Lower lobe of right lung (tissue), 2 donors: Measurements from ENCODE around the gene LDLRAD4. TPM values are rescaled to one million over a fixed set of nuclear protein-coding genes. Genes with fewer than 3 reads are reported as not detected.
"Not testable (repeated sequence)": the region's sequence is repeated elsewhere in the genome, so short reads cannot be mapped to it uniquely, and the experiment has no call there.

Experiments
- ATAC-seq, 2 donors: fragments of 200-7000 bp; cut with Tn5 transposase; one replicate each; pipeline ENCODE4 v1.9.1; 2020 to 2022; ENCODE audit warnings: mild to moderate bottlenecking in 2 of 2, moderate library complexity in 2 of 2
- DNase-seq: peaks from one replicate; pipeline ENCODE4 v3.0.0-alpha.2; 2020
- H3K27ac ChIP-seq: fragments of 200-600 bp; one replicate; pipeline ENCODE4 v1.8.0; 2022
- H3K27me3 ChIP-seq: fragments of 200-600 bp; one replicate; pipeline ENCODE4 v1.8.0; 2022; ENCODE audit warnings: low read depth
- H3K36me3 ChIP-seq: fragments of 200-600 bp; one replicate; pipeline ENCODE4 v1.8.0; 2022; ENCODE audit warnings: mild to moderate bottlenecking
- H3K4me1 ChIP-seq: fragments of 200-600 bp; one replicate; pipeline ENCODE4 v1.8.0; 2022
- H3K4me3 ChIP-seq: fragments of 200-600 bp; one replicate; pipeline ENCODE4 v1.8.0; 2022; ENCODE audit warnings: mild to moderate bottlenecking
- H3K9me3 ChIP-seq: fragments of 200-600 bp; one replicate; pipeline ENCODE4 v1.8.0; 2022
- intact Hi-C: fragments of 100-400 bp; cut with DNase I; formaldehyde crosslinking; loops from one replicate; pipeline ENCODE4 v1.11.0; 2022
- microRNA-seq: library from miRNA; unstranded; fragments of <30 nt; microRNA quantifications from one replicate; pipeline ENCODE4 v1.2.0, GENCODE V29; 2020; ENCODE audit warnings: borderline number of aligned reads
- total RNA-seq: library from RNA; stranded (reverse); fragmentation: NEBNext Ultra II Directional; extraction: Animal tissue kit (Norgen Biotek cat#: 25700); gene quantifications from one replicate; pipeline ENCODE4 v1.2.1, GENCODE V29; 2021
- TF ChIP-seq, protein P1 (sequence below): fragments of 200-600 bp; IDR thresholded peaks from one replicate; pipeline ENCODE4 v1.8.0; 2022; ENCODE audit warnings: antibody characterized with exemption, mild to moderate bottlenecking
- donor health status: DM: no; HTN: yes; CAD: no; lungs with severe emphysema.

Gene LDLRAD4
- total RNA-seq, 1 donor from 2014 or later, result 24.6 TPM

- no peaks in the 10 kb centered on the region for H3K4me1 ChIP-seq
- DNase-seq (no peak), ATAC-seq (no peak)
- no peaks in the 10 kb centered on the region for H3K36me3 ChIP-seq
- H3K9me3 ChIP-seq, result no peaks in the 10 kb centered on the region
- no peaks in the 10 kb centered on the region for H3K27me3 ChIP-seq
- intact Hi-C loops, result no loop called here
- H3K27ac ChIP-seq, result no peak overlapping the region
- no peak overlapping the region for H3K4me3 ChIP-seq
- TF ChIP-seq, protein P1, sequence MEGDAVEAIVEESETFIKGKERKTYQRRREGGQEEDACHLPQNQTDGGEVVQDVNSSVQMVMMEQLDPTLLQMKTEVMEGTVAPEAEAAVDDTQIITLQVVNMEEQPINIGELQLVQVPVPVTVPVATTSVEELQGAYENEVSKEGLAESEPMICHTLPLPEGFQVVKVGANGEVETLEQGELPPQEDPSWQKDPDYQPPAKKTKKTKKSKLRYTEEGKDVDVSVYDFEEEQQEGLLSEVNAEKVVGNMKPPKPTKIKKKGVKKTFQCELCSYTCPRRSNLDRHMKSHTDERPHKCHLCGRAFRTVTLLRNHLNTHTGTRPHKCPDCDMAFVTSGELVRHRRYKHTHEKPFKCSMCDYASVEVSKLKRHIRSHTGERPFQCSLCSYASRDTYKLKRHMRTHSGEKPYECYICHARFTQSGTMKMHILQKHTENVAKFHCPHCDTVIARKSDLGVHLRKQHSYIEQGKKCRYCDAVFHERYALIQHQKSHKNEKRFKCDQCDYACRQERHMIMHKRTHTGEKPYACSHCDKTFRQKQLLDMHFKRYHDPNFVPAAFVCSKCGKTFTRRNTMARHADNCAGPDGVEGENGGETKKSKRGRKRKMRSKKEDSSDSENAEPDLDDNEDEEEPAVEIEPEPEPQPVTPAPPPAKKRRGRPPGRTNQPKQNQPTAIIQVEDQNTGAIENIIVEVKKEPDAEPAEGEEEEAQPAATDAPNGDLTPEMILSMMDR, result no peak
Measured at GRCh38 chr18:13688191-13689136, 469.9 kb downstream of the LDLRAD4 start.

DNA sequence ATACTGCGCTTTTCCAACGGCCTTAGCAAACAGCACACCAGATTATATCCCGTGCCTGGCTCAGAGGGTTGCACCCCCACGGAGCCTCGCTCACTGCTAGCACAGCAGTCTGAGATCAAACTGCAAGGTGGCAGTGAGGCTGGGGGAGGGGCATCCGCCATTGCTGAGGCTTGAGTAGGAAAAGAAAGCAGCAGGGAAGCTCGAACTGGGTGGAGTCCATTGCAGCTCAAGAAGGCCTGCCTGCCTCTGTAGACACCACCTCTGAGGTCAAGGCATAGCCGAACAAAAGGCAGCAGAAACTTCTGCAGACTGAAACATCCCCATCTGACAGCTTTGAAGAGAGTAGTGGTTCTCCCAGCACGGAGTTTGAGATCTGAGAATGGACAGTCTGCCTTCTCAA, 471.5 kb downstream of the LDLRAD4 start:
- H3K27ac ChIP-seq, H3K4me1 ChIP-seq, intact Hi-C loops, H3K27me3 ChIP-seq, DNase-seq, ATAC-seq, H3K9me3 ChIP-seq, H3K4me3 ChIP-seq, H3K36me3 ChIP-seq: not testable (repeated sequence)

DNA sequence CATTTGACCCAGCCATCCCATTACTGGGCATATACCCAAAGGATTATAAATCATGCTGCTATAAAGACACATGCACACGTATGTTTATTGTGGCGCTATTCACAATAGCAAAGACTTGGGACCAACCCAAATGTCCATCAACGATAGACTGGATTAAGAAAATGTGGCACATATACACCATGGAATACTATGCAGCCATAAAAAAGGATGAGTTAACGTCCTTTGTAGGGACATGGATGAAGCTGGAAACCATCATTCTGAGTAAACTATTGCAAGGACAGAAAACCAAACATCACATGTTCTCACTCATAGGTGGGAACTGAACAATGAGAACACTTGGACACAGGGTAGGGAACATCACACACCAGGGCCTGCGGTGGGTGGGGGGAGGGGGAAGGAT, 476.8 kb downstream of the LDLRAD4 start:
- H3K4me3 ChIP-seq, DNase-seq, H3K36me3 ChIP-seq, ATAC-seq, H3K27ac ChIP-seq, H3K27me3 ChIP-seq, H3K9me3 ChIP-seq, H3K4me1 ChIP-seq, intact Hi-C loops: not testable (repeated sequence)

GRCh38 chr18:13696961-13697360, 478.4 kb downstream of the LDLRAD4 start:
- intact Hi-C loops, result no loop called here
- TF ChIP-seq, protein P1, result no peak
- no peak overlapping the region for H3K27ac ChIP-seq
- H3K9me3 ChIP-seq, result peaks cover 16% of the 10 kb centered on the region
- H3K36me3 ChIP-seq, result no peaks in the 10 kb centered on the region
- DNase-seq (no peak), ATAC-seq (no peak)
- no peak overlapping the region for H3K4me3 ChIP-seq
- no peaks in the 10 kb centered on the region for H3K27me3 ChIP-seq
- no peaks in the 10 kb centered on the region for H3K4me1 ChIP-seq

- intact Hi-C loops, result no loop called here
- H3K4me1 ChIP-seq, result no peaks in the 10 kb centered on the region
- TF ChIP-seq, protein P1, result no peak
- DNase-seq (no peak), ATAC-seq (no peak)
- no peak overlapping the region for H3K27ac ChIP-seq
- no peak overlapping the region for H3K4me3 ChIP-seq
- peaks cover 23% of the 10 kb centered on the region for H3K9me3 ChIP-seq
- H3K36me3 ChIP-seq, result no peaks in the 10 kb centered on the region
- H3K27me3 ChIP-seq, result no peaks in the 10 kb centered on the region
Measured at GRCh38 chr18:13700153-13700552, 481.6 kb downstream of the LDLRAD4 start.

Small RNAs within 50 kb of the gene (microRNA-seq; reads per million reads assigned to microRNA genes)
- not detected for gene MIR4526
- gene MIR5190, result not detected

Other genes starting within 250 kb of the LDLRAD4 start
- gene CEP192, start 227.4 kb upstream of the LDLRAD4 start, total RNA-seq, result 29.1 TPM